Hepatocyte (in vitro differentiated cells): ENCODE results near the gene CD36. TPM values are rescaled to one million over a fixed set of nuclear protein-coding genes. Genes with fewer than 3 reads are reported as not detected.

Experiments used
- DNase-seq: peaks from one replicate; pipeline ENCODE4 v3.0.0-alpha.2; 2016; ENCODE audit warnings: low spot score
- H2AFZ ChIP-seq: fragments of 200-600 bp; sonication (generic); 2 replicates; pipeline ENCODE4 v1.6.0; 2016; ENCODE audit warnings: antibody characterized with exemption, mild to moderate bottlenecking
- H3K27ac ChIP-seq: fragments of 200-600 bp; sonication (generic); 2 replicates; pipeline ENCODE4 v1.5.1; 2016; ENCODE audit warnings: mild to moderate bottlenecking
- H3K27me3 ChIP-seq: fragments of 200-600 bp; sonication (generic); 2 replicates; pipeline ENCODE4 v1.6.1; 2016
- H3K36me3 ChIP-seq: fragments of 200-600 bp; sonication (generic); replicated peaks from 2 replicates; pipeline ENCODE4 v1.5.1; 2016; ENCODE audit warnings: low read depth; ENCODE audit not compliant: insufficient read depth
- H3K4me1 ChIP-seq: fragments of 200-600 bp; sonication (generic); 2 replicates; pipeline ENCODE4 v1.5.1; 2016; ENCODE audit warnings: mild to moderate bottlenecking, moderate library complexity; ENCODE audit not compliant: insufficient read depth
- H3K4me2 ChIP-seq: fragments of 200-600 bp; sonication (generic); 2 replicates; pipeline ENCODE4 v1.6.0; 2016
- H3K4me3 ChIP-seq: fragments of 200-600 bp; sonication (generic); 2 replicates; pipeline ENCODE4 v1.5.1; 2016; ENCODE audit warnings: mild to moderate bottlenecking
- H3K79me2 ChIP-seq: fragments of 200-600 bp; sonication (generic); 2 replicates; pipeline ENCODE4 v1.6.0; 2017; ENCODE audit warnings: mild to moderate bottlenecking
- H3K9me2 ChIP-seq: fragments of 200-600 bp; sonication (generic); replicated peaks from 2 replicates; pipeline ENCODE4 v1.6.0; 2017; ENCODE audit warnings: mild to moderate bottlenecking; ENCODE audit not compliant: insufficient read depth
- H3K9me3 ChIP-seq: fragments of 200-600 bp; sonication (generic); 2 replicates; pipeline ENCODE4 v1.5.1; 2016; ENCODE audit warnings: low read depth, mild to moderate bottlenecking
- H4K20me1 ChIP-seq: fragments of 200-600 bp; sonication (generic); 2 replicates; pipeline ENCODE4 v1.6.0; 2016; ENCODE audit warnings: mild to moderate bottlenecking; ENCODE audit not compliant: insufficient read depth, poor library complexity, severe bottlenecking
- EZH2 ChIP-seq: fragments of 200-600 bp; sonication (generic); IDR thresholded peaks from 2 replicates; pipeline ENCODE4 v1.6.1; 2016; ENCODE audit warnings: antibody characterized with exemption, mild to moderate bottlenecking, borderline replicate concordance
- EZH2phosphoT487 ChIP-seq: fragments of 200-600 bp; sonication (generic); IDR thresholded peaks from one replicate; pipeline ENCODE4 v1.6.1; 2018; ENCODE audit warnings: antibody characterized with exemption, mild to moderate bottlenecking, low read depth, moderate library complexity; ENCODE audit not compliant: unreplicated experiment, severe bottlenecking
- WGBS: methylation state at CpG from one replicate; pipeline ENCODE4 v1.1.6; 2016; ENCODE audit warnings: low lambda C conversion rate; ENCODE audit errors: missing lambda C conversion rate; 5-methylcytosine and 5-hydroxymethylcytosine counted together
- polyA plus RNA-seq: library from polyadenylated mRNA; unstranded; fragments of >200 nt; fragmentation: Nextera tagmentation; extraction: Ambion mirVana; gene quantifications from 2 replicates; pipeline ENCODE4 v1.2.1, GENCODE V29; 2016
- total RNA-seq: library from RNA; depleted of rRNA; stranded (reverse); fragments of >200 nt; gene quantifications from 2 replicates; pipeline ENCODE4 v1.2.3, GENCODE V29; 2014
- TF ChIP-seq, protein P1 (sequence below): fragments of 200-600 bp; sonication (generic); IDR thresholded peaks from 2 replicates; pipeline ENCODE4 v1.5.1; 2016; ENCODE audit warnings: antibody characterized with exemption, mild to moderate bottlenecking; ENCODE audit not compliant: poor library complexity

The CD36 gene
- total and polyA plus RNA-seq, 2 experiments from 2014 or later: 5.4 to 22.6 TPM

DNA sequence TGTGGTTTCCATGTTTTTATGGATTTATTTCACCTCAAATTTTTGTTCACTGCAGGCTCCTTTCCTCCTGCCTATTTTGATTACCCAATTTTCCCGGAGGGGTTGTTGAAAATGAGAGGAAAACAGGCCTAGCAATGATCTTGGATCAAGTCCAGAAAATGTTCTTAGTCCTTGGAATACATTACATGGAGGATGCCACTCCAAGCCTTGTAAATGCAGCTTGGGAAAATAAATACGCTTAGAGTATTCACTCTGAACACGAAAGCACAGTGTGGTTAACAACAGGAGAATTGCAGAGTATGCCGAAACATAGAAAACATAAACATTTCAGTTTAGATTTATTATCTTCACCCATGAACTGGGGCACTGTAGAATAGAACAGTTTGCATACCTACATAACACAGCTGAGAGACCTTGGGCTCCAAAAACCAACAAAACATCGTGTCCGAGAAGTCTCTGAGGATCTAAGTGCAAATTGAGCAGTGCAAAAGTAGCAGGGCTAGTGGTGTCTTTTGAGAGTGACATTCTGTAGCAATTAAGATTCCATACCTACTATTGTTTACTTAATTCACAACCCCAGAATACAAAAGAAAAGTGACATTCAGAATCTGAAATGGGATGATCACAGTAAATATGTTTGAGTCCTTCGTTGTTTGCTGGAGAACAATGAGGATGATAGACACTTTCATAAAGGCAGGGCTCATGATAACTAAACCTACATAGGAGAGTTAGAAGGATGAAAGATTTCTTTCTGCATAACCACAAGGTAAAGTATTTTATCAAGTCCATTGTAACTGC lies 7.6 kb upstream of the CD36 start:
- WGBS: 60% methylated on average over 7 of the region's 7 CpGs
- H3K9me3 ChIP-seq: no peaks in the 10 kb centered on the region
- no peak overlapping the region for H3K27ac ChIP-seq
- TF ChIP-seq, protein P1, sequence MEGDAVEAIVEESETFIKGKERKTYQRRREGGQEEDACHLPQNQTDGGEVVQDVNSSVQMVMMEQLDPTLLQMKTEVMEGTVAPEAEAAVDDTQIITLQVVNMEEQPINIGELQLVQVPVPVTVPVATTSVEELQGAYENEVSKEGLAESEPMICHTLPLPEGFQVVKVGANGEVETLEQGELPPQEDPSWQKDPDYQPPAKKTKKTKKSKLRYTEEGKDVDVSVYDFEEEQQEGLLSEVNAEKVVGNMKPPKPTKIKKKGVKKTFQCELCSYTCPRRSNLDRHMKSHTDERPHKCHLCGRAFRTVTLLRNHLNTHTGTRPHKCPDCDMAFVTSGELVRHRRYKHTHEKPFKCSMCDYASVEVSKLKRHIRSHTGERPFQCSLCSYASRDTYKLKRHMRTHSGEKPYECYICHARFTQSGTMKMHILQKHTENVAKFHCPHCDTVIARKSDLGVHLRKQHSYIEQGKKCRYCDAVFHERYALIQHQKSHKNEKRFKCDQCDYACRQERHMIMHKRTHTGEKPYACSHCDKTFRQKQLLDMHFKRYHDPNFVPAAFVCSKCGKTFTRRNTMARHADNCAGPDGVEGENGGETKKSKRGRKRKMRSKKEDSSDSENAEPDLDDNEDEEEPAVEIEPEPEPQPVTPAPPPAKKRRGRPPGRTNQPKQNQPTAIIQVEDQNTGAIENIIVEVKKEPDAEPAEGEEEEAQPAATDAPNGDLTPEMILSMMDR: no peak
- TF ChIP-seq EZH2: no peak
- no peak for TF ChIP-seq EZH2phosphoT487
- H3K79me2 ChIP-seq: no peaks in the 10 kb centered on the region
- no peak overlapping the region for H3K4me3 ChIP-seq
- H3K9me2 ChIP-seq: no peaks in the 10 kb centered on the region
- H3K27me3 ChIP-seq: no peaks in the 10 kb centered on the region
- peak; percentile 32 for DNase-seq
- H3K36me3 ChIP-seq: no peaks in the 10 kb centered on the region
- H3K4me2 ChIP-seq: peak overlapping the region; percentile 59
- H3K4me1 ChIP-seq: peaks cover 5% of the 10 kb centered on the region
- H4K20me1 ChIP-seq: no peaks in the 10 kb centered on the region
- H2AFZ ChIP-seq: peak overlapping the region; percentile 7

DNA sequence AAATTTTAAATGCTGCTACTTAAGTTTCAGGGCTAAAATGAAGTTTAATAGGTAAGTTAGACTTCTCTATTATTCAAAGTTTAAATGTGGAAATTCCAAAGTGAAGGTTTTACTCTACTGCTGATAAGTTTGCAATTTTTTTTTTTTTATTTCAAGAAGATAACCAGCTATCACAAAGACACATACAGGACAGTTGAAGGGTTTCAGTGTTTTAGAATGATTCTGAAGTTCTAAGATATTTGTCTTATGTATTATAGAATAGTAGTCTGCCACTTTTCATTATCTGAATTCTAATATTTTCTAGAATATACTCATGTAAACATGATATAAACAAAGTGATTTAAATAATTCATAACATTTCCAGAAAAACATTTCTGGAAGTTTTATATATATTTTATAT lies 7.0 kb upstream of the CD36 start:
- DNase-seq: no peak
- H3K9me2 ChIP-seq: no peaks in the 10 kb centered on the region
- no peaks in the 10 kb centered on the region for H3K27me3 ChIP-seq
- H3K4me1 ChIP-seq: peaks cover 5% of the 10 kb centered on the region
- no peak overlapping the region for H3K4me2 ChIP-seq
- H3K4me3 ChIP-seq: no peak overlapping the region
- TF ChIP-seq EZH2phosphoT487 (no peak), EZH2 (no peak)
- TF ChIP-seq, protein P1: no peak
- H2AFZ ChIP-seq: no peak overlapping the region
- H3K9me3 ChIP-seq: no peaks in the 10 kb centered on the region
- H3K36me3 ChIP-seq: no peaks in the 10 kb centered on the region
- H4K20me1 ChIP-seq: no peaks in the 10 kb centered on the region
- no peak overlapping the region for H3K27ac ChIP-seq
- H3K79me2 ChIP-seq: no peaks in the 10 kb centered on the region

DNA sequence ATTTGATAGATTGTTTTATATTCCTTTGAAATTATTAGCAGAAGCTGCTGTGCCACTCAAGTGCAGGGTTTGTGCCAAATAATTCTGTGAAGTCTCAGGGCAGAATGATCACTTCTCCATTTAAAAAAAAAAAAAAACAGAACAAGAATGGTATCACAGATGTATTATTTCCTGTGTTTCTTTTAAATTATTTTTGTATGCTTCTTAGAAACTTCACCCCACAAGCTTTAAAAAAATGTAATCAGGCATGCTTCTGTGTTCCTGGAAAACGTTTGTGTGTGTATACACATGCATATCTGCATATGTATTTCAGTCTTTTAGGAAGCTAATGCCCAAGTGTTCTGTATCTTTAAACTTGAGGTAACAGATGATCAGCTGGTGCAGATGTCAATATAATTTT lies 6.3 kb upstream of the CD36 start:
- Histone ChIP-seq H4K20me1 (no peaks in the 10 kb centered on the region), H3K27me3 (no peaks in the 10 kb centered on the region), H3K79me2 (no peaks in the 10 kb centered on the region), H3K9me2 (no peaks in the 10 kb centered on the region), H3K9me3 (no peaks in the 10 kb centered on the region), H3K4me3 (no peak overlapping the region), H2AFZ (no peak overlapping the region), H3K27ac (no peak overlapping the region), H3K4me1 (peaks cover 5% of the 10 kb centered on the region), H3K36me3 (no peaks in the 10 kb centered on the region), H3K4me2 (no peak overlapping the region)
- WGBS: 51% methylated on average over 1 of the region's 1 CpG
- TF ChIP-seq EZH2: no peak
- TF ChIP-seq, protein P1: no peak
- TF ChIP-seq EZH2phosphoT487: no peak
- no peak for DNase-seq

DNA sequence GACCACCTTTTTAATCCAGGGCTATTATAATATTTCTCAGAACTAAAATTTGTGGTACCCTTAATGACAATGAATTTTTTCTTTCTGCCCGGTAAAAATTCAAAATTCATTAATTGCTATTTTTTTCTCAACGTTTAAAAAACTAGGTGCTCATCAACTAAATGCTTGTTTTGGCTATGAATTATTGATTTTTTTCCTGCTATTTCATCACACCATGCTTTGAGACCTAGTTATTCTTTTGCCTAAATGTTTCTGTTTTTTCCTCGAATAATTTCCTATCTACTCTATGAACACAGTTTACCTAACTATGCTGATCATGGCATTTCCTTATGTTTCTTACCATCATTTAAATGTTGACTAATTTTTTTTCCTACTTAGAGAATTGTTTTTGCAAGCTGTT lies 5.6 kb upstream of the CD36 start:
- H3K79me2 ChIP-seq: no peaks in the 10 kb centered on the region
- H3K9me2 ChIP-seq: no peaks in the 10 kb centered on the region
- H3K27ac ChIP-seq: no peak overlapping the region
- H3K4me2 ChIP-seq: no peak overlapping the region
- DNase-seq: no peak
- WGBS: 79% methylated on average over 3 of the region's 3 CpGs
- H3K4me3 ChIP-seq: no peak overlapping the region
- H3K36me3 ChIP-seq: no peaks in the 10 kb centered on the region
- H3K9me3 ChIP-seq: no peaks in the 10 kb centered on the region
- H3K4me1 ChIP-seq: peaks cover 5% of the 10 kb centered on the region
- no peak overlapping the region for H2AFZ ChIP-seq
- no peak for TF ChIP-seq EZH2phosphoT487
- no peak for TF ChIP-seq EZH2
- TF ChIP-seq, protein P1: no peak
- no peaks in the 10 kb centered on the region for H4K20me1 ChIP-seq
- no peaks in the 10 kb centered on the region for H3K27me3 ChIP-seq
